ENCODE data around the gene DCAKD.

Gene DCAKD

GRCh38 chr17:44998646-44999045 lies 52.8 kb downstream of the DCAKD start:
- no peak for DNase-seq

- peak; percentile 85 for DNase-seq
Measured at GRCh38 chr17:44997733-44998520, 53.5 kb downstream of the DCAKD start.

GRCh38 chr17:44996304-44996703 lies 55.1 kb downstream of the DCAKD start:
- DNase-seq, result no peak

GRCh38 chr17:44995436-44996001 lies 55.9 kb downstream of the DCAKD start:
- DNase-seq, result no peak

GRCh38 chr17:44992242-44992939 lies 59.0 kb downstream of the DCAKD start:
- DNase-seq, result peak; percentile 71

GRCh38 chr17:44990994-44991393 lies 60.4 kb downstream of the DCAKD start:
- peak; percentile 32 for DNase-seq

GRCh38 chr17:44989552-44990138 lies 61.8 kb downstream of the DCAKD start:
- DNase-seq, result no peak

- no peak for DNase-seq
Measured at GRCh38 chr17:44988044-44988942, 63.1 kb downstream of the DCAKD start.

GRCh38 chr17:44983563-44983962 lies 67.9 kb downstream of the DCAKD start:
- DNase-seq, result no peak

GRCh38 chr17:44982113-44982702 lies 69.2 kb downstream of the DCAKD start:
- DNase-seq, result no peak

- peak; percentile 36 for DNase-seq
Measured at GRCh38 chr17:44981221-44981968, 70.0 kb downstream of the DCAKD start.

GRCh38 chr17:44979426-44979995 lies 71.9 kb downstream of the DCAKD start:
- peak; percentile 57 for DNase-seq

GRCh38 chr17:44978807-44979206 lies 72.6 kb downstream of the DCAKD start:
- no peak for DNase-seq

- no peak for DNase-seq
Measured at GRCh38 chr17:44977814-44978550, 73.5 kb downstream of the DCAKD start.

- DNase-seq, result no peak
Measured at GRCh38 chr17:44977065-44977464, 74.4 kb downstream of the DCAKD start.

- DNase-seq, result peak; percentile 83
Measured at GRCh38 chr17:44976206-44976605, 75.2 kb downstream of the DCAKD start.
